Activated T-cell treated with anti-CD3 and anti-CD28 coated beads, Interleukin-2, amount 50 U/mL, for 72 hours (primary cell): Measurements from ENCODE around the gene CR2. TPM values are rescaled to one million over a fixed set of nuclear protein-coding genes. Genes with fewer than 3 reads are reported as not detected.
"Not testable (repeated sequence)": the region's sequence is repeated elsewhere in the genome, so short reads cannot be mapped to it uniquely, and the experiment has no call there.

Experiments used
- ATAC-seq, 2 donors: fragments of 150-1000 bp; cut with Tn5 transposase; replicated peaks in 1 of 2; 2 replicates each; pipeline ENCODE4 v1.10.0; 2021; ENCODE audit warnings: moderate library complexity in 2 of 2, mild to moderate bottlenecking in 1 of 2
- DNase-seq, 2 donors: peaks; one replicate each; pipeline ENCODE4 v3.0.0; 2021 to 2022; ENCODE audit warnings: mixed read lengths in 1 of 2
- H3K27ac Mint-ChIP-seq: one replicate; pipeline ENCODE4 v1.8.0; 2022; ENCODE audit warnings: mild to moderate bottlenecking, moderate library complexity, mixed read lengths
- H3K27me3 Mint-ChIP-seq: one replicate; pipeline ENCODE4 v1.8.0; 2022; ENCODE audit warnings: low read depth, mixed read lengths
- H3K36me3 Mint-ChIP-seq, 2 donors: one replicate each; pipeline ENCODE4 v1.8.0; 2022; ENCODE audit warnings: mixed read lengths in 2 of 2, mild to moderate bottlenecking in 1 of 2; ENCODE audit not compliant: insufficient read depth in 2 of 2
- H3K4me1 Mint-ChIP-seq: one replicate; pipeline ENCODE4 v1.8.0; 2022; ENCODE audit warnings: low read depth, mixed read lengths
- H3K4me3 Mint-ChIP-seq, 2 donors: one replicate each; pipeline ENCODE4 v1.8.0; 2022; ENCODE audit warnings: mild to moderate bottlenecking in 2 of 2, mixed read lengths in 2 of 2, moderate library complexity in 2 of 2
- H3K9me3 Mint-ChIP-seq, 2 donors: one replicate each; pipeline ENCODE4 v1.8.0; 2022; ENCODE audit warnings: mixed read lengths in 2 of 2
- total RNA-seq, 2 donors: library from RNA; stranded (reverse); gene quantifications; one replicate each; pipeline ENCODE4 v1.2.3, GENCODE V29; 2022

CR2 gene
- total RNA-seq, 2 donors from 2014 or later, result 0.07 to 0.26 TPM

DNA sequence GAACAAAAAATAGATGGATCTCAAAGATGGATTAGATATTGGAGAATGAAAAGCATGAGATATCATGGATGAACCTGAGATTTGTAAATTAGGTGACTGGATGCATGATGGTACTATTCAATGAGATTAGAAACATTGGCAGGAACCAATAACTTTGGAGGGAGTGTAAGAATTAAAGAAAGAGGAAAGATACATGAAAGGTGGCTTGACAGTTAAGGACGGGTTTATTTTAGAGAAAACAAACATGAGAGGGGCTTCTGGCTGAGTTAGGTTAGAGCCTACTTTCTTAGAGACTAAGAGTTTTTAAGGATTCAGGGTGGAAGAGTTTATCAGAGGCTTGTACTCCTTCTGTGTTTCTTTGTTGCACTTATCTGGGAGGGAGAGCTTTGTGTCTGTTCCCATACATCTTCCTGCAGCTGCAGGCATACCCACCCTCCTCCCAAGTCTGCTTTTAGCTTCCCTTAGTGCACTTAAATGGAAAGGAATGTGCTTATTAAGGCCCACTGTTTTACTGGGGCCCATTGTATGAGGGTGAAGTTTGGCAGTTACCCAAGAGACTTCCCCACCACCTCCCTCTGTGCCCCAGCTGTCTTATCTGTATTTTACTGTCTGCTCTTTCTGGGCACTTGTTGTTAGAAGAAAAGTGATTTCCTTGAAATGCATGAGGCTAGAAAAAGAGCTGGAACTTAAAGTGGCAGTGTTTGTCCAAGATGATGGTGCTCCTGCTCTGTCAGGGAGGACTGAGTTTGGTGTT is 26.1 kb upstream of the CR2 start:
- DNase-seq (no peak), ATAC-seq (no peak)
- H3K36me3 Mint-ChIP-seq, result peaks cover 0 to 3% of the 10 kb centered on the region in 2 donors
- H3K27me3 Mint-ChIP-seq, result peaks cover 33% of the 10 kb centered on the region
- H3K4me3 Mint-ChIP-seq, result no peak overlapping the region
- no peaks in the 10 kb centered on the region for H3K9me3 Mint-ChIP-seq
- no peak overlapping the region for H3K27ac Mint-ChIP-seq
- H3K4me1 Mint-ChIP-seq, result no peaks in the 10 kb centered on the region

- Mint-ChIP-seq H3K4me3 (no peak overlapping the region), H3K27ac (no peak overlapping the region), H3K9me3 (no peaks in the 10 kb centered on the region), H3K36me3 (peaks cover 0 to 3% of the 10 kb centered on the region in 2 donors), H3K4me1 (no peaks in the 10 kb centered on the region), H3K27me3 (peaks cover 33% of the 10 kb centered on the region)
- no peak for DNase-seq
- no peak for ATAC-seq
Measured at GRCh38 chr1:207428783-207429182, 25.3 kb upstream of the CR2 start.

DNA sequence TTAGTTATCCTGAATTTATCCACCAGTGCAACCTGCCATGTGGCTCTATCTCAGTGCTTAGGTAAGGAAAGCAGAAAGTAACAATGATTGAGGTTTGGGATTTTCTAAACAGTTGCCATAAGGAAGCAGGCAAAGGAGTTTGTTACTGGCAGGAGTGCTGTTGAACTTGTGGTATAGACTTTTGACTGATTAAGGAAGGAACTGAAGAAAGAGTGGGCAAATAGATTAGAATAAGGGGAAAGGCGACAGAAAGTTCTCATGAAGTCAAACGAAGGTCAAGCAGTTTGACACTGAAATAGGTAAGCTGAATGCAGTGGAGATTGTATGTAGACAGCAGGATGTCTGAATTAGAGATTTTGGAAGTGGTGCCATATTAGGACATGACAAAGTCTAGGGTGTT is 24.2 kb upstream of the CR2 start:
- peaks cover 0 to 3% of the 10 kb centered on the region in 2 donors for H3K36me3 Mint-ChIP-seq
- H3K27me3 Mint-ChIP-seq, result peaks cover 33% of the 10 kb centered on the region
- no peak overlapping the region for H3K27ac Mint-ChIP-seq
- H3K9me3 Mint-ChIP-seq, result no peaks in the 10 kb centered on the region
- ATAC-seq (no peak), DNase-seq (no peak)
- H3K4me1 Mint-ChIP-seq, result no peaks in the 10 kb centered on the region
- H3K4me3 Mint-ChIP-seq, result no peak overlapping the region

DNA sequence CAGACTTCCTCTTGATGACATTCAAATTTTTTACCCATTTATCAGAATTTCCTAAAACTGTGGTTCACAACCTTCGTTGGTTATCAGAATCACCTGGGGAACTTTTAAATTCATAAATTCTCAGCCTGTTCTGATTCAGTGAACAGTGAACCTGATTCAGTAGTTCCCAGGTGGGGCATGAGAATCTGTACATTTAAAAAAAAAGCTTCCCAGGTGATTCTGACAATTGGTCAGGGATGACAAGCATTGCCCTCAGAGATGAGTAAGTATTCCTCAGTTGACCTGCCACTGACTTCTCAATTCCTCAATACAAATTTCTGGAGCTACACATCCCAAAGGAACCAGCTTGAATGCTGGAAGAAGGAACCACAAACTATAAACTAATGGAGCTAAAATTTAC is 23.5 kb upstream of the CR2 start:
- no peak for ATAC-seq
- DNase-seq, result no peak
- H3K36me3 Mint-ChIP-seq, result peaks cover 0 to 3% of the 10 kb centered on the region in 2 donors
- no peak overlapping the region for H3K27ac Mint-ChIP-seq
- H3K4me3 Mint-ChIP-seq, result no peak overlapping the region
- H3K27me3 Mint-ChIP-seq, result peaks cover 33% of the 10 kb centered on the region
- H3K9me3 Mint-ChIP-seq, result no peaks in the 10 kb centered on the region
- peaks cover 3% of the 10 kb centered on the region for H3K4me1 Mint-ChIP-seq

DNA sequence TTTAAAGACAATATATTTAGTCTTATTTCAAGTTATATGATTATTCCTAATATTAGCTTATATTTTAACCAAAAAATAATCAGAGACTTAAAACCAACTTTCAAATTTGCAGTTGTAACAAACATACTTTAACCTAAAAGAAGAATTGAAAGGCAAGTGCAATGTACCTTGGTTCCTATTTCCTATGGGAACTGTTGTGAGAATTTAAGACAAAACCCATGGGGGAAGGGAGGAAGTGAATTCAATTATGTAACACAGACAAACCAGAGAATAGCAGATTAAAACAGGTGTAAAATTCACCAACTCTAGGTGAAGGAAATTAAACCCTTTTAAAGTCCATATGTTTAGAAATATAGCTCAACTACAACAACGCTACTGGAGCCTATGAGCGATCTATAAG is 22.6 kb upstream of the CR2 start:
- H3K9me3 Mint-ChIP-seq, result no peaks in the 10 kb centered on the region

DNA sequence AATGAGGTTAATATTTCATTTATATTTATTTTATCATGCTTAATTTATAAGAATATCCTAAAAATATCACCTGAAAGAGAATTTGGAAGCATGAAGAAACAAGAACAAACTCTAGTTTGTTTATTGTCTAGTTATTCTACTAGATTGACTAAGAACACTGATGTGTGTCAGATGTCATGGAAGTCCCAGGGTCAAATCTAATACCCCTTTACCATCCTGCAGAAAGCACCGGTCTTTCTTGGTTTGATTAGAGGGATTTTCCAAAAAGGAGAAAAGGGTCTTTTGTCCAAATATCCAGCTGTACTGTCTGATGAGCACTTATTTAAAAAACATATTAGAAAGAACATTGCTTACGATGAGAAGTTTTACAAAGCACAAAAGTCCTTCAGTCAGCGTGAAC is 20.7 kb upstream of the CR2 start:
- Mint-ChIP-seq H3K36me3 (peaks cover 0 to 1% of the 10 kb centered on the region in 2 donors), H3K4me1 (peaks cover 8% of the 10 kb centered on the region), H3K9me3 (no peaks in the 10 kb centered on the region), H3K4me3 (no peak overlapping the region), H3K27me3 (peaks cover 17% of the 10 kb centered on the region), H3K27ac (no peak overlapping the region)
- ATAC-seq (no peak), DNase-seq (no peak)

More for the DNA sequence above, 22.6 kb upstream of the CR2 start:
- Mint-ChIP-seq H3K27ac (no peak overlapping the region), H3K4me3 (no peak overlapping the region), H3K27me3 (peaks cover 33% of the 10 kb centered on the region), H3K36me3 (peaks cover 0 to 3% of the 10 kb centered on the region in 2 donors), H3K4me1 (peaks cover 8% of the 10 kb centered on the region)
- no peak for ATAC-seq
- no peak for DNase-seq

GRCh38 chr1:207436746-207437145 is 17.4 kb upstream of the CR2 start:
- H3K9me3 Mint-ChIP-seq, ATAC-seq, H3K27me3 Mint-ChIP-seq, H3K4me1 Mint-ChIP-seq, DNase-seq, H3K27ac Mint-ChIP-seq, H3K4me3 Mint-ChIP-seq, H3K36me3 Mint-ChIP-seq: not testable (repeated sequence)

DNA sequence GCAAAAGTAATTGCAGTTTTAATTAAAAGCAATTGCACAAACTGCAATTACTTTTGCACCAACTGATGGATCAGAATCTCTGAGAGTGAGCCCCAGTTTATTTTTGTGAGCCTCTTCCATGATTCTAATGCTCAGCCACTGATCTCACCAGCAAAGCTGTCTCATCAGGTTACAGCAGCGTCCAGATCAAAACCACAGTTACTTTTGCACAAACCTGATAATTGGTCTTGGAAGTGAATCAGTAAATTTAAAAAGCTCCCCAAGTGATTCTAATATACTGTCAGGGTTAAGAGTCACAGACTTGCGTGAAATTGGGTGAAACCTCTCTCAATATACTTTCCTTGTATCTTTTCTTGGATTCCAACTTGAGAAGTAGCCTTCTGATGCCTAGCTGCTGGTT is 13.5 kb upstream of the CR2 start:
- Mint-ChIP-seq H3K27me3 (no peaks in the 10 kb centered on the region), H3K9me3 (no peaks in the 10 kb centered on the region)

GRCh38 chr1:207444514-207445217 is 9.5 kb upstream of the CR2 start:
- H3K27ac Mint-ChIP-seq, result no peak overlapping the region
- no peak for ATAC-seq
- H3K36me3 Mint-ChIP-seq, result no peaks in the 10 kb centered on the region
- H3K4me3 Mint-ChIP-seq, result no peak overlapping the region
- H3K9me3 Mint-ChIP-seq, result no peaks in the 10 kb centered on the region
- H3K27me3 Mint-ChIP-seq, result peaks cover 2% of the 10 kb centered on the region
- no peak for DNase-seq
- peaks cover 9% of the 10 kb centered on the region for H3K4me1 Mint-ChIP-seq

More for the DNA sequence above, 13.5 kb upstream of the CR2 start:
- H3K4me1 Mint-ChIP-seq, result peaks cover 13% of the 10 kb centered on the region
- H3K36me3 Mint-ChIP-seq, result no peaks in the 10 kb centered on the region
- DNase-seq (no peak), ATAC-seq (no peak)
- H3K27ac Mint-ChIP-seq, result no peak overlapping the region
- H3K4me3 Mint-ChIP-seq, result no peak overlapping the region

GRCh38 chr1:207453710-207454045 is 450 bp upstream of the CR2 start:
- ATAC-seq (no peak), DNase-seq (no peak)
- Mint-ChIP-seq H3K4me3 (peak overlapping the region; percentile 72 to 73), H3K9me3 (no peaks in the 10 kb centered on the region), H3K4me1 (peaks cover 8% of the 10 kb centered on the region), H3K36me3 (no peaks in the 10 kb centered on the region), H3K27ac (no peak overlapping the region), H3K27me3 (peaks cover 22% of the 10 kb centered on the region)

DNA sequence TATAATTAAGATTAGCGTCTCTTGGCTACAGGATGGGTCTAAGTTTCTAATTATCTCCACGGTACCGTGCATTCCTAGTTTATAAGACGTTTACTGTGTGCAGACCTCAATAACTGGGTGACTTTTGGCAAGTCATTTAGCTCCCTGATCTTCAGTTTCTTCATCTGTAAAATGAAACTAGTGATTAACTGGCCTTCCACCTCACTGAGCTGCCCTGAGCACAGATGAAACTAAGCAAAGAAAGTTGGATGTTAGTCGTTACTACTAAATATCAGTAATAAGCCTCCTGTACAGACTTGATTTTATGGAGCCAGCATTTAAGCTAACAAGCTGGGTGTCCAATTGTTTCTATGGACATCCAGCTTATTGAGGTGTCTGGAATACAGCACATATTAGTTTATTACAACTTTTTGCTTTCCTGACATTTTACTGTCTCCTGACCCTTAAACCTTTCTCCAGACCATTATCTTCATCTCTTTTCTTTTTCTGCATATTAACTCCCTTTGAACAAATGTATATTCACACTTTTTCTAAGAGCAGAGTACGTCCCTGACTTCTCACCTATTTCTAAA is 1.1 kb downstream of the CR2 start:
- Mint-ChIP-seq H3K4me1 (peaks cover 8% of the 10 kb centered on the region), H3K36me3 (no peaks in the 10 kb centered on the region), H3K4me3 (peak overlapping the region; percentile 72 to 73), H3K9me3 (no peaks in the 10 kb centered on the region), H3K27me3 (peaks cover 14% of the 10 kb centered on the region), H3K27ac (no peak overlapping the region)
- DNase-seq, result no peak
- ATAC-seq, result peak in 1 of 2 donors; percentile 25

DNA sequence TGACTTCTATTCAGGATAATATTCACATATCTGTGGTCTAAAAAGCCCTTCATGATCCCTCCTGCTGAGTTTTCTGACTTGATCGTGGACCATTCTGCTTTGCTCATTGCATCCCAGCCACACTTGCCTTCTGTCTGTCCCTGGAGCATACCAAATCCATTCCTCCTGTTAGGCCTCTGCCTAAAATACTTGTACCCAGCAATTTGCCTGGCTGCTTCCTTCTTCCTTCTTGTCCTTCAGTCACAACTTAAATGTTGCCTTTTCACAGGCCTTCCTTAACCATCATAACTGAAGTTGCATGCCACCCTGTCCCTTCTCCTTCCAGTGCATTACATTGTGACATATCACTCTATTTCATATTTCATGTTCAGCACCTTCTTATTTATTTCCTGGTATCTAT is 4.3 kb downstream of the CR2 start:
- peaks cover 26% of the 10 kb centered on the region for H3K4me1 Mint-ChIP-seq
- no peak for ATAC-seq
- H3K9me3 Mint-ChIP-seq, result no peaks in the 10 kb centered on the region
- H3K27me3 Mint-ChIP-seq, result no peaks in the 10 kb centered on the region
- DNase-seq, result no peak
- no peak overlapping the region for H3K4me3 Mint-ChIP-seq
- no peak overlapping the region for H3K27ac Mint-ChIP-seq
- H3K36me3 Mint-ChIP-seq, result no peaks in the 10 kb centered on the region

DNA sequence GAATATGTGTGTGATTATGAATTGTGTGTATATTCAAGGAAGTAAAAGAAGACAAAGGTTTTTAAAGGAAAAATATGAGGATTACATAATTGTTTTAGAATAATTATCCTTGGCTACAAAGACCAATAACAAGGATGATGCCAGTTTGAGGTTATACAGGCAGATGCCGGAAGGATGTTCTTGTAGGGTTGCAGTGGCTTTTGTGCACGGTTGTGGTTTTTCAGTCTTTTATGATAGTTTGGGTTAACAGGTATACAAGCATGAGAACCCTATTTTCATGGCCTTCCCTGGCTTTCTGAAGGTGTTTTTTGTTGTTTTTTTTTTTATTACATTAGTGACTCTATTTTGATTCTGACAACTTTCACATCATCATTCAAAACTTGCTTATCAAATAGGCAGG is 4.9 kb downstream of the CR2 start:
- Mint-ChIP-seq H3K27me3 (no peaks in the 10 kb centered on the region), H3K4me3 (no peak overlapping the region), H3K9me3 (no peaks in the 10 kb centered on the region), H3K36me3 (no peaks in the 10 kb centered on the region), H3K4me1 (peaks cover 31% of the 10 kb centered on the region), H3K27ac (no peak overlapping the region)
- DNase-seq, result peak in 1 of 2 donors; percentile 18
- ATAC-seq, result no peak
